GM12878 (cell line): ENCODE results near the gene PSMC3IP.

Experiments used
- ATF3 ChIP-seq: IDR thresholded peaks from 2 replicates; pipeline ENCODE4 v1.6.1; 2011; ENCODE audit warnings: low read depth, mild to moderate bottlenecking, low read length, moderate library complexity, borderline replicate concordance; ENCODE audit errors: extremely low read depth
- CBX3 ChIP-seq: fragments of 200-600 bp; sonication (generic); IDR thresholded peaks from 2 replicates; pipeline ENCODE4 v1.6.1; 2016; ENCODE audit warnings: low read depth, borderline replicate concordance
- CTCF ChIP-seq, 3 experiments: IDR thresholded peaks in 2 of 3; conservative IDR thresholded peaks in 1 of 3; 2 replicates each; pipeline ENCODE4 v1.5.1; 2011; ENCODE audit warnings: low read depth in 3 of 3, low read length in 3 of 3, mild to moderate bottlenecking in 3 of 3, control low read depth in 2 of 3, moderate library complexity in 2 of 3, inconsistent platforms in 1 of 3, mixed read lengths in 1 of 3; ENCODE audit not compliant: control insufficient read depth in 2 of 3, insufficient read depth in 1 of 3; ENCODE audit errors: extremely low read depth in 1 of 3
- EP300 ChIP-seq, 2 experiments: fragments of 150-350 bp in 1 of 2; IDR thresholded peaks; 2 replicates each; pipeline ENCODE4 v1.6.1; 2011 to 2012; ENCODE audit warnings: low read depth in 2 of 2, low read length in 2 of 2, borderline replicate concordance in 1 of 2, improper control_type of control experiment in 1 of 2, inconsistent platforms in 1 of 2; ENCODE audit not compliant: control insufficient read depth in 1 of 2
- POLR2AphosphoS5 ChIP-seq: IDR thresholded peaks from 2 replicates; pipeline ENCODE4 v1.6.1; 2011; ENCODE audit warnings: mild to moderate bottlenecking, low read length, inconsistent platforms
- RELB ChIP-seq: fragments of 450-650 bp; IDR thresholded peaks from 2 replicates; pipeline ENCODE4 v1.6.1; 2017; ENCODE audit warnings: low read depth, mild to moderate bottlenecking, moderate library complexity
- SP1 ChIP-seq: IDR thresholded peaks from one replicate; pipeline ENCODE4 v1.6.1; 2011; ENCODE audit warnings: low read depth, low read length
- TAF1 ChIP-seq: IDR thresholded peaks from 2 replicates; pipeline ENCODE4 v1.6.1; 2011; ENCODE audit warnings: mild to moderate bottlenecking, low read depth, low read length, borderline replicate concordance
- ZBTB33 ChIP-seq: fragments of 450-650 bp; IDR thresholded peaks from 2 replicates; pipeline ENCODE4 v1.6.1; 2017; ENCODE audit warnings: mild to moderate bottlenecking

- no peak for TF ChIP-seq ATF3
- no peak for TF ChIP-seq CBX3
- no peak for TF ChIP-seq EP300 (IDR thresholded peaks at IDR 0.05; ENCODE audit: borderline replicate concordance in 1 of 2, control insufficient read depth in 1 of 2, low read depth in 2 of 2, low read length in 2 of 2)
- TF ChIP-seq CTCF (IDR thresholded peaks at IDR 0.05 in 2 of 3, conservative IDR thresholded peaks at IDR 0.05 in 1 of 3; ENCODE audit: control insufficient read depth in 2 of 3, extremely low read depth in 1 of 3, insufficient read depth in 1 of 3, low read depth in 3 of 3, low read length in 3 of 3), result peak; percentile 34 to 64 (median 56); a peak in 4 of 6 replicates
- TF ChIP-seq RELB, result peak; percentile 63
- TF ChIP-seq POLR2AphosphoS5, result peak; percentile 87
- peak; percentile 88 for TF ChIP-seq TAF1
- TF ChIP-seq SP1, result peak; percentile 80
- TF ChIP-seq ZBTB33, result no peak
Measured at GRCh38 chr17:42577532-42578281, at the start of gene PSMC3IP.
